Epithelial cell of proximal tubule (primary cell): ENCODE results near the gene RNF113B. TPM values are rescaled to one million over a fixed set of nuclear protein-coding genes. Genes with fewer than 3 reads are reported as not detected.

Experiments used
- DNase-seq: peaks from one replicate; pipeline ENCODE4 v3.0.0-alpha.2; 2011; ENCODE audit warnings: low read depth
- H3K4me3 ChIP-seq: 2 replicates; pipeline ENCODE4 v1.5.1; 2011; ENCODE audit warnings: low read depth, mild to moderate bottlenecking, low read length
- total RNA-seq: library from RNA; depleted of rRNA; stranded (reverse); fragments of >200 nt; gene quantifications from 2 replicates; pipeline ENCODE4 v1.2.3, GENCODE V29; 2015
- TF ChIP-seq, protein P1 (sequence below): conservative IDR thresholded peaks from 2 replicates; pipeline ENCODE4 v1.5.1; 2012; ENCODE audit warnings: low read depth, mild to moderate bottlenecking, low read length

RNF113B gene
- total RNA-seq, 1 donor from 2014 or later: not detected

DNA sequence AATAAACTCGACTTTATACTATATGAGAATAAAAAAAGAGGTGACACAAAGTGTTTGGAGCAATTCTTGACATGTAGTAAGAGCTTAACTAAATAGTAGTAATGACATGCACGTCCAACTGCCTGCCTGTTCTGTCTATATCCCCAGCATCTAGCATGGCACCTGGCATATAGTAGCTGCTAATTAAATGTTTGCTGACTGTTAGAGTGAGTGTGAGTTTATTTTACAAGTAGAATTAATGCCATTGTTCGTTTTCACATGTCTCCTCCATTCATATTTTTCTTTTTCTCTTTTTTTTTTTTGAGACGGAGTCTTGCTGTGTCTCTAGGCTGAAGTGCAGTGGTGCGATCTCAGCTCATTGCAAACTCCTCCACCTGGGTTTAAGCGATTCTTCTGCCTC lies 38.4 kb upstream of the RNF113B start:
- TF ChIP-seq, protein P1, sequence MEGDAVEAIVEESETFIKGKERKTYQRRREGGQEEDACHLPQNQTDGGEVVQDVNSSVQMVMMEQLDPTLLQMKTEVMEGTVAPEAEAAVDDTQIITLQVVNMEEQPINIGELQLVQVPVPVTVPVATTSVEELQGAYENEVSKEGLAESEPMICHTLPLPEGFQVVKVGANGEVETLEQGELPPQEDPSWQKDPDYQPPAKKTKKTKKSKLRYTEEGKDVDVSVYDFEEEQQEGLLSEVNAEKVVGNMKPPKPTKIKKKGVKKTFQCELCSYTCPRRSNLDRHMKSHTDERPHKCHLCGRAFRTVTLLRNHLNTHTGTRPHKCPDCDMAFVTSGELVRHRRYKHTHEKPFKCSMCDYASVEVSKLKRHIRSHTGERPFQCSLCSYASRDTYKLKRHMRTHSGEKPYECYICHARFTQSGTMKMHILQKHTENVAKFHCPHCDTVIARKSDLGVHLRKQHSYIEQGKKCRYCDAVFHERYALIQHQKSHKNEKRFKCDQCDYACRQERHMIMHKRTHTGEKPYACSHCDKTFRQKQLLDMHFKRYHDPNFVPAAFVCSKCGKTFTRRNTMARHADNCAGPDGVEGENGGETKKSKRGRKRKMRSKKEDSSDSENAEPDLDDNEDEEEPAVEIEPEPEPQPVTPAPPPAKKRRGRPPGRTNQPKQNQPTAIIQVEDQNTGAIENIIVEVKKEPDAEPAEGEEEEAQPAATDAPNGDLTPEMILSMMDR: no peak

DNA sequence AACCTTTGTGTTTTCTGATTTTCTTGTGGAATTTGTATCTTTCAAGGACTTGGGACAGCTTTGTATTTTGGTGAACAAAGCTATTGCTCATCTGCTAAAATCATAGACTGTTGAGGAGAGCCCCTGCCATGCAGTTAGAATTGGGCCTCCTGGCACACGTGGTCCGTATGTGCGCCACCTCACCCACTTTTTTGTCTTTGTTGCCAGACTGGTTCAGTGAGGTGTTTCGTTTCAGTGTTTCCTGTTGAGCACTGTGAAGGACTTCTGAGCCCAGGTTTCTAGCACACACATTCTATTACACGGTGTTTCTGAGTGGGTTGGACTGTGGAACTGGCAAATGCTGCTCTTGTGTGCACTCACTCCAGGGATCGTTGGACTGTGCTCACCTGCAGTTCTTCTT lies 37.6 kb upstream of the RNF113B start:
- TF ChIP-seq, protein P1: no peak
- DNase-seq: no peak
- no peak overlapping the region for H3K4me3 ChIP-seq

More for the DNA sequence above, 38.4 kb upstream of the RNF113B start:
- no peak overlapping the region for H3K4me3 ChIP-seq
- DNase-seq: no peak

DNA sequence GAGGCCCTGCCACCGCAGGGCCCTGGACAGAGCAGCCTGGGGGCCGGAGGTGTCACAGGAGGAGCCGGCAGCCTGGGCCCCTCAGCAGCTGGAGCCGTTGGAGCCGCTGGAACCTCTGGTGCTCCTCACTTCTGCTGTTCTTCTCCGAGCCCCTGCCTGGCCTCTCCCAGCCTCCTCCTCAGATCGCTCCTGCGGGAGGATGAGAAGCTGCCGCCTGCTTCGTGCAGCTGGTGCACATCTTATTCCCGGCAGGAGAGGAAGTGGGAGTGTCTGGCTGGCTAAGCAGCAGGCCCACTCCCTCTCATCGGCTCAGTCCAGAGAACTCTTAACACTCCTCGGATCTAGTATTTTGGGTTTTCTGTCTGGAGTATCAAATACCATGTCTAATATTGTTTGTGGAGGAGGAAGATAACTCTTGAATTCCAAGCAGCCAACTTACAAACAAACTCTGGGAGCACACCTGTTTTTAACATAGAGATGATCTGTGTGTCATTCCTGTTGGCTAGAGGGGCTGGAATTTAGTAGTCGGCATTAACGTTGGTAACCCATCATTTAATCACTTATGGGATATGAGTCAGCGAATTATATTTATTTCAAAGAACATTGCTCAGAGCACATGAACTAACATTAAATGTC lies 37.1 kb upstream of the RNF113B start:
- DNase-seq: no peak
- H3K4me3 ChIP-seq: no peak overlapping the region
- TF ChIP-seq, protein P1: no peak

DNA sequence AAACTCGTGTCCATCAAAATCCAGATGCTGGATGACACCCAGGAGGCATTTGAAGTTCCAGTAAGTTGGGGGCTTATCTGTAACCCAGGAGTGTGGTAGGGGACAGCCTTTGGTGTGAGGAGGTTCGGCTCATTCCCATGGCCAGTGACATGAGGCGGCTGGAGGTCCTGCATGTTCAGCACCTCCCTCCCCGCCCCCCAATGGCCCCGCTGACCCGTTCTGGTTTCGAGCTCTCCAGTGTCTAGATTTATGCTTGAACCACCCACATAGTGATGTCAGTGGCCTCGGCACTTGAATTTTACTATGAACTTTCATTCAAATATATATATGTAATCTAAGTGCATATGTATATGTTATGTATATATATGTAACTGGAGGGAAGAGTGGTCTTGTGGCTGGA lies 36.3 kb upstream of the RNF113B start:
- no peak overlapping the region for H3K4me3 ChIP-seq
- DNase-seq: no peak
- TF ChIP-seq, protein P1: no peak

DNA sequence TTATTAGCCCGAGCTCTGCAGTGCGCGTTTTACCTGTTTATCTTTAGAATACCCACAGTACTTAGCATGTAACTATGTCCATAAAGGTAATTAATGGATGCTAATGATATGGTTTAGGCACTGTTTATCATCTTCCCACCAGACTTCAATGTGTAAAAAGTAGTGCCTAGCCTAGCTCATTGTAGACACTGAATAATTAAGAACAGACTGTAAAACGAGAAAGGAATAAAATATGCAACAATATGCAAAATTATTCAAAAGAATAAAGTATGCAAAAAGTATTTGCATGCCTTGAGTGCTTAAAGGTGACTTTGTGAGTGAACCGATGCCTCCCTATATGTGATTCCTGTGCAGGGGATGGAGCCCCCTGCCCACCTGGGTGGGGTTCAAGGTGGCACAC lies 35.7 kb upstream of the RNF113B start:
- no peak overlapping the region for H3K4me3 ChIP-seq
- TF ChIP-seq, protein P1: no peak
- DNase-seq: no peak

DNA sequence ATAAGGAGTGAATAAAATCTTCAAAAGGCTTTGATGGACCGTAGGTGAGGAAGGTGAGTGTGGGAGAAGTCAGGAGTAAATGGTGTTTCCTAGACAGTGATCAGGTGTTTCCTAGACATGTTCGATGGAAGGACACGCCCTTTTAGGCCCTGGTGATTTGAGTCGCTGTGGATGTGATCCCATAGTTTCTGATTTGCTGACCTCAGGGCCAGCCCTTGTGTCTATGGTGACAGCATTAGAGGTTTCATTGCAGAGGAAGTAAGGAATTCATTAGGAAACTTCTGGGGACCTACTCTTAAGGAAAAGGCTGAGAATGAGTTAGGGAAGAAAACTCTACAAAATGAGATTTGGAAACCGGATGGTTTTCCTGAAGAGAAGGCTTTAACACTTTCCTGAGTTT lies 31.5 kb upstream of the RNF113B start:
- DNase-seq: no peak
- TF ChIP-seq, protein P1: no peak
- no peak overlapping the region for H3K4me3 ChIP-seq

DNA sequence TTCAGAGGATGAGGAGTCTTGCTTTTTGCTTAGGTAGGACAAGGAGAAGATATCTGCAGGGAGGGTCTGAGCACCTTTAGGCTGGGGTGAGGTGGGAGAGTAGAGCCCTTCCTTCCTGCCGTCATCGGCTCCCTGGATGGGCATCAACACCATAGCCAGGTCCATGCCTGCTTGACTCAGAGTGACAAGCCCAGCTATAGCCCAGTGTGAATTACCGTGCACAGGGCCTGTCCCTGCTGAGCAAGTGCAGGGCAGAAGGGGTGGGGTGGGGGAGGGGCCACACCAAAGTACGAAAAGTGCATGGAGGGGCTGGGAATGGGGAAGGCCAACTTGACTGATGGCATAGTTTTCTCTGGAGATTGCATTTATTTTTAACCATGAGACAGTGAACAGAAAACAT lies 30.3 kb upstream of the RNF113B start:
- TF ChIP-seq, protein P1: no peak
- H3K4me3 ChIP-seq: peak overlapping the region; percentile 19
- DNase-seq: peak; percentile 73
